HepG2 (cell line): Measurements from ENCODE around the gene SLC6A5. TPM values are rescaled to one million over a fixed set of nuclear protein-coding genes. Genes with fewer than 3 reads are reported as not detected.

Experiments used
- ATAC-seq: fragments of 200-7000 bp; cut with Tn5 transposase; 3 replicates; pipeline ENCODE4 v1.9.1; 2020; ENCODE audit warnings: mild to moderate bottlenecking, moderate library complexity
- BruUV-seq: library from RNA; stranded (reverse); fragments of 400-500 nt; replicated peaks from 2 replicates; lab custom pipeline; 2021; lab: Mats Ljungman, UMichigan
- CTCF ChIA-PET: fragments of 300-600 bp; formaldehyde crosslinking; extraction: SDS; loops from one replicate; lab custom pipeline; 2021; ENCODE audit warnings: low total read pairs, inconsistent platforms, low intra/inter-chr PET ratio; lab: Yijun Ruan, JAX
- POLR2A ChIA-PET: fragments of 350-600 bp; sonication (Branson Sonifier 250); formaldehyde crosslinking; loops from one replicate; lab custom pipeline; 2020; ENCODE audit warnings: antibody characterized with exemption, inconsistent platforms; lab: Yijun Ruan, JAX
- DNase-seq: peaks from one replicate; pipeline ENCODE4 v3.0.0-alpha.2; 2015; ENCODE audit warnings: low spot score
- FAIRE-seq: peaks from 3 replicates; lab custom pipeline; 2011; peaks lifted over from hg19 to GRCh38; lab: Jason Lieb, UNC
- H2AFZ ChIP-seq: one replicate; pipeline ENCODE4 v1.6.1; 2011; ENCODE audit warnings: low read length, inconsistent platforms
- H3K27ac ChIP-seq: fragments of 300-600 bp; 3 replicates; pipeline ENCODE4 v1.8.0; 2011; ENCODE audit warnings: mixed run types, mild to moderate bottlenecking, mixed read lengths, low read length, inconsistent platforms; ENCODE audit not compliant: insufficient read depth; ENCODE audit errors: extremely low read length
- H3K27me3 ChIP-seq, 2 experiments: fragments of 200-600 bp in 1 of 2; 2 replicates in 1 of 2; 3 replicates in 1 of 2; pipeline versions ENCODE4 v1.6.0 to v1.8.0; 2011; ENCODE audit warnings: low read length in 2 of 2, mild to moderate bottlenecking in 2 of 2, moderate library complexity in 2 of 2, inconsistent platforms in 1 of 2; ENCODE audit not compliant: insufficient read depth in 2 of 2, control insufficient read depth in 1 of 2
- H3K36me3 ChIP-seq, 2 experiments: fragments of 200-600 bp in 1 of 2; replicated peaks in 1 of 2; 2 replicates in 1 of 2; 3 replicates in 1 of 2; pipeline versions ENCODE4 v1.5.1 to v1.8.0; 2011; ENCODE audit warnings: low read length in 2 of 2, inconsistent platforms in 1 of 2; ENCODE audit not compliant: insufficient read depth in 2 of 2, control insufficient read depth in 1 of 2
- H3K4me1 ChIP-seq: 2 replicates; pipeline ENCODE4 v1.5.1; 2012; ENCODE audit warnings: low read length, inconsistent platforms; ENCODE audit not compliant: insufficient read depth
- H3K4me2 ChIP-seq: 2 replicates; pipeline ENCODE4 v1.6.0; 2011; ENCODE audit warnings: low read depth, low read length, inconsistent platforms
- H3K4me3 ChIP-seq, 3 experiments: fragments of 200-600 bp in 1 of 3; sonication (generic), shearing (Covaris generic) in 1 of 3; replicated peaks in 1 of 3; 2 replicates each; pipeline ENCODE4 v1.5.1; 2011 to 2016; ENCODE audit warnings: low read length in 3 of 3, inconsistent platforms in 2 of 3, low read depth in 2 of 3, mild to moderate bottlenecking in 2 of 3, control low read depth in 1 of 3, mixed read lengths in 1 of 3; ENCODE audit not compliant: insufficient read depth in 1 of 3
- H3K79me2 ChIP-seq: one replicate; pipeline ENCODE4 v1.6.1; 2011; ENCODE audit warnings: low read length, inconsistent platforms; ENCODE audit not compliant: insufficient read depth
- H3K9ac ChIP-seq: 2 replicates; pipeline ENCODE4 v1.6.0; 2011; ENCODE audit warnings: mild to moderate bottlenecking, low read depth, low read length, inconsistent platforms; ENCODE audit not compliant: insufficient read depth
- H3K9me3 ChIP-seq: 2 replicates; pipeline ENCODE4 v1.5.1; 2012; ENCODE audit warnings: mild to moderate bottlenecking, low read length
- H4K20me1 ChIP-seq: 2 replicates; pipeline ENCODE4 v1.6.0; 2011; ENCODE audit warnings: inconsistent platforms, mild to moderate bottlenecking, low read length, moderate library complexity; ENCODE audit not compliant: insufficient read depth
- CEBPB ChIP-seq: IDR thresholded peaks from 2 replicates; pipeline ENCODE4 v1.6.1; 2011; ENCODE audit warnings: low read depth, low read length, improper control_type of control experiment, borderline replicate concordance
- HNF4A ChIP-seq: sonication (generic); formaldehyde crosslinking; IDR thresholded peaks from 2 replicates; pipeline ENCODE4 v1.4.0; 2020; ENCODE audit warnings: missing genetic modification reagents
- MAFF ChIP-seq: IDR thresholded peaks from 2 replicates; pipeline ENCODE4 v1.6.1; 2011; ENCODE audit warnings: low read depth, low read length, improper control_type of control experiment
- MAFG ChIP-seq: sonication (generic); formaldehyde crosslinking; IDR thresholded peaks from 2 replicates; pipeline ENCODE4 v1.5.1; 2020; ENCODE audit warnings: mild to moderate bottlenecking, missing genetic modification reagents
- MAFK ChIP-seq, 2 experiments: IDR thresholded peaks in 1 of 2; conservative IDR thresholded peaks in 1 of 2; 2 replicates each; pipeline ENCODE4 v1.6.1; 2011; ENCODE audit warnings: improper control_type of control experiment in 2 of 2, low read length in 2 of 2
- MLLT10 ChIP-seq: sonication (generic); formaldehyde crosslinking; IDR thresholded peaks from 2 replicates; pipeline ENCODE4 v1.4.0; 2020; ENCODE audit warnings: missing genetic modification reagents
- SP140L ChIP-seq: sonication (generic); formaldehyde crosslinking; IDR thresholded peaks from 2 replicates; pipeline ENCODE4 v1.4.0; 2020; ENCODE audit warnings: missing genetic modification reagents, borderline replicate concordance
- TMF1 ChIP-seq: sonication (generic); formaldehyde crosslinking; IDR thresholded peaks from 2 replicates; pipeline ENCODE4 v1.8.1; 2022; ENCODE audit warnings: low read depth, missing genetic modification reagents
- ZSCAN20 ChIP-seq: sonication (generic); formaldehyde crosslinking; IDR thresholded peaks from 2 replicates; pipeline ENCODE4 v1.4.0; 2020; ENCODE audit warnings: missing genetic modification reagents, mild to moderate bottlenecking, borderline replicate concordance
- WGBS: methylation state at CpG from one replicate; pipeline ENCODE4 v1.1.6; 2017; ENCODE audit warnings: low lambda C conversion rate; 5-methylcytosine and 5-hydroxymethylcytosine counted together
- in situ Hi-C: cut with HindIII; loops from 2 replicates; pipeline ENCODE4 v1.10.0; 2017; ENCODE audit warnings: low pct_unique_long_range_greater_than_20kb; ENCODE audit not compliant: extremely low pct_ligation_motif_present
- intact Hi-C: fragments of 100-400 bp; cut with micrococcal nuclease; formaldehyde crosslinking; loops from one replicate; pipeline ENCODE4 v1.10.0; 2022; ENCODE audit not compliant: unreplicated experiment
- polyA plus RNA-seq, 8 experiments: library from polyadenylated mRNA; depleted of rRNA in 3 of 8; stranded (reverse) in 7 of 8; unstranded in 1 of 8; fragments of >200 nt; fragmentation: Illumina TruSeq in 4 of 8; extraction: Trizol in 4 of 8; gene quantifications; 2 replicates each; pipeline versions ENCODE4 v1.2.1 to v1.2.3, GENCODE V29; 2011 to 2016; ENCODE audit warnings: low read depth in 4 of 8, missing spikeins in 1 of 8, mixed read lengths in 1 of 8; ENCODE audit not compliant: insufficient read depth in 1 of 8
- total RNA-seq, 5 experiments: library from RNA; depleted of rRNA; stranded (reverse); fragments of >200 nt; fragmentation: Illumina TruSeq; extraction: Trizol; gene quantifications; 2 replicates each; pipeline ENCODE4 v1.2.3, GENCODE V29; 2016; ENCODE audit warnings: low read depth in 1 of 5

Gene SLC6A5
- total and polyA plus RNA-seq, 2 of the 13 experiments (the other 11 are each of a cell fraction or from before 2014, with no cell fraction given) = not detected

DNA sequence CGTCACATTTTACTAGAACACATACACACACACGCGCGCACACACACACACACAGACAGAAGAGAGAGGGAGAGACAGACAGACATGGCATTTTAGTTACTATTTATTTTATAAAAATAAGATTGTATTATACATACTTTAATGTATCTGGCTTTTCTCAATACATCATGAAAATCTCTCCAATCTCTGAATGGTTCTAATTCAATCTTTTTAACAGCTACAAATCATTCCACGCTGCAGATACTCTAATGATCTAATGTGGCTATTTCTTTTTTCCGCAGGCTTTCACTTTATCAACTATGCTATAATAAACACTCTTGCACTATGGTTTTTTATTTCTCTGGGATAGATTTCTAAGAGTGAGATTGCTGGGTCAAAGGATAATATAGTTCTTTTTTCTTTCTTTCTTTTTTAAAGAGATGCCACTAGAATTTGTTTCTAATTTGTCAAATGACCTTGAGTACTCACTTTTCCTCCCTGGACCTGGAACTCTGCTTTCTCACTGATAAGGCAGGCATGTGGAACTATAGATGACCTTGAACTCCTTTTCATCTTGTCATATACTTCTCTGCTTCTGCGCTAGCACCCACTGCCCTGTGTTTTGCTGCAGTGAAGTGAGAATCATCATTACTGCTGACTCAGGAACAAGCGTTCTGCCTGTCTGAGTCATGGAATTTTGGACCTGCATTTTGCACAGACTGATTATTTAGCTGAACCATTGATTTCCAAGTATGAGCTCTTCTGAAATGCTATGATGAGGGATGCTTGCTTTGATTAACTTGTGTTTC is 4.9 kb upstream of the SLC6A5 start:
- POLR2A ChIA-PET = no interaction called here
- WGBS = 31% methylated on average over 8 of the region's 8 CpGs
- H3K9ac ChIP-seq = no peak overlapping the region
- H3K4me3 ChIP-seq = no peak overlapping the region
- no peak overlapping the region for H2AFZ ChIP-seq
- in situ Hi-C loops = no loop called here
- no peaks in the 10 kb centered on the region for H3K36me3 ChIP-seq
- FAIRE-seq (no peak), DNase-seq (peak; percentile 27), ATAC-seq (peak; percentile 34; the same call in 1 of the 3 replicates)
- CTCF ChIA-PET = no interaction called here
- H3K27ac ChIP-seq = no peak overlapping the region
- peaks cover 1 to 36% of the 10 kb centered on the region in 2 experiments; a peak in 3 of 5 replicates for H3K27me3 ChIP-seq
- BruUV-seq = no TSS peak
- no peaks in the 10 kb centered on the region for H3K9me3 ChIP-seq
- no peak for TF ChIP-seq MLLT10 (CRISPR knock-in tag)
- peak; percentile 98 to 99 for TF ChIP-seq MAFK (conservative IDR thresholded peaks at IDR 0.05 in 1 of 2, IDR thresholded peaks at IDR 0.05 in 1 of 2; ENCODE audit: low read length in 2 of 2)
- peak; percentile 99 for TF ChIP-seq MAFF
- TF ChIP-seq ZSCAN20 = no peak
- peak; percentile 55 for TF ChIP-seq HNF4A (CRISPR knock-in tag)
- no peak for TF ChIP-seq TMF1 (CRISPR knock-in tag)
- TF ChIP-seq MAFG (CRISPR knock-in tag) = 0 out of 2 replicates have a peak, but pooled peaks have one; percentile 38
- intact Hi-C loops = loop anchor here (5.0 kb wide), 1 partner anchor 197 kb away; no protein-coding TSS in a partner anchor
- H3K79me2 ChIP-seq = no peaks in the 10 kb centered on the region
- H3K4me1 ChIP-seq = peaks cover 9% of the 10 kb centered on the region; the same call in 1 of the 2 replicates
- no peak overlapping the region for H3K4me2 ChIP-seq
- no peaks in the 10 kb centered on the region for H4K20me1 ChIP-seq

DNA sequence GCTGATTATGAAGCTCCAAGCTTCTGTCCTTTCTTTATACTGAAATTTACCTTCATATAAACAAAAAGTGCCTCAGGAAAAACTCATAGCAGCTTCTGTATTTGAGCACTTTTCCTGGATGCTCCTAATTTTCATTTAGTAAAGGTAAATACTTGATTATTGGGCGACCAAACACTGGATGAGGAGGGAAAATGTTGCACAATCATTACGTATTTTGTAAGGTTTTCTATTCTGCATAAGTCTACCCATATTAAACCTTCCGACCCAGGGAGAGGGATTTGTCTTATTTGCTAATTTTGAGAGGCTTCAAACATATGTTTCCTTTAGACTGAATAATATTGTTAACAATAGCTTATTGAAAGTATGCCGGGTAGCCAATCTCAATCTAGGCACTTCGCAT is 4.3 kb upstream of the SLC6A5 start:
- BruUV-seq = no TSS peak
- ChIA-PET CTCF (no interaction called here), POLR2A (no interaction called here)
- no peaks in the 10 kb centered on the region for H4K20me1 ChIP-seq
- no peak overlapping the region for H3K9ac ChIP-seq
- intact Hi-C loops (no loop called here), in situ Hi-C loops (no loop called here)
- FAIRE-seq = no peak
- no peak overlapping the region for H3K27ac ChIP-seq
- 48% methylated on average over 5 of the region's 5 CpGs for WGBS
- no peak overlapping the region for H3K4me3 ChIP-seq
- H3K9me3 ChIP-seq = no peaks in the 10 kb centered on the region
- no peak overlapping the region for H2AFZ ChIP-seq
- peaks cover 9% of the 10 kb centered on the region; the same call in 1 of the 2 replicates for H3K4me1 ChIP-seq
- no peaks in the 10 kb centered on the region for H3K36me3 ChIP-seq
- DNase-seq = no peak
- ATAC-seq = no peak
- TF ChIP-seq CEBPB = peak; percentile 56; the same call in 1 of the 2 replicates
- TF ChIP-seq SP140L (CRISPR knock-in tag) = no peak
- H3K79me2 ChIP-seq = no peaks in the 10 kb centered on the region
- H3K27me3 ChIP-seq = peaks cover 1 to 39% of the 10 kb centered on the region in 2 experiments; a peak in 3 of 5 replicates
- H3K4me2 ChIP-seq = no peak overlapping the region
